GM21619 (cell line): Measurements from ENCODE around the gene CFAP46.
"Not testable (repeated sequence)": the region's sequence is repeated elsewhere in the genome, so short reads cannot be mapped to it uniquely, and the experiment has no call there.

Source experiments
- ATAC-seq: cut with Tn5 transposase; IDR thresholded peaks from one replicate; pipeline ENCODE4 v1.9.1; 2021; ENCODE audit not compliant: unreplicated experiment

CFAP46 gene

DNA sequence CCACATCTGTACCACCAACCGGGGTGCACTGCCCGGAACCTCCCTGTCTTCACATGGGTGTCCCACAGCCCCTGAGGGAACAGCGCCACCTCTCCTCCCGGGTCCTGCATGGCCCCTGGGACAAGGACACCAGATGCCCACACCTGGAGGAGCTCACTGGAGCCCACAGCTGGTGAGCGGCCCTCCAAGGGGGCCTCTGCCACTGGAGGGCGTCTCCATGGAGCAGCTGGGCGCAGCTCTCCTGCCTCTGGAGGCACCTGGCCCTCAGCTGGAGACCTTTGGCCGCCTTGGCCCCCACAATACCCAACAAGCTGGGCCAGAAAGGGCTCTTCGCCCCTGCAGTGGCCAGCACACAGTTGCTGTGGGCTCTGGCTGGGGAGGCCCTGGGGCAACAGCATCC lies 149.2 kb downstream of the CFAP46 start:
- ATAC-seq: no peak

GRCh38 chr10:132792796-132793195 lies 149.6 kb downstream of the CFAP46 start:
- no peak for ATAC-seq

DNA sequence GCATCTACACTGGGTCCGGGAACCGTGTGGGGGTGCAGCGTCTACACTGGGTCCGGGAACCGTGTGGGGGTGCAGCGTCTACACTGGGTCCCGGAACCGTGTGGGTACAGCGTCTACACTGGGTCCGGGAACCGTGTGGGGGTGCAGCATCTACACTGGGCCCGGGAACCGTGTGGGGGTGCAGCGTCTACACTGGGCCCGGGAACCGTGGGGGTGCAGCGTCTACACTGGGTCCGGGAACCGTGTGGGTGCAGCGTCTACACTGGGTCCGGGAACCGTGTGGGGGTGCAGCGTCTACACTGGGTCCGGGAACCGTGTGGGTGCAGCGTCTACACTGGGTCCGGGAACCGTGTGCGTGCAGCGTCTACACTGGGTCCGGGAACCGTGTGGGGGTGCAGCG lies 150.3 kb downstream of the CFAP46 start:
- ATAC-seq: not testable (repeated sequence)

DNA sequence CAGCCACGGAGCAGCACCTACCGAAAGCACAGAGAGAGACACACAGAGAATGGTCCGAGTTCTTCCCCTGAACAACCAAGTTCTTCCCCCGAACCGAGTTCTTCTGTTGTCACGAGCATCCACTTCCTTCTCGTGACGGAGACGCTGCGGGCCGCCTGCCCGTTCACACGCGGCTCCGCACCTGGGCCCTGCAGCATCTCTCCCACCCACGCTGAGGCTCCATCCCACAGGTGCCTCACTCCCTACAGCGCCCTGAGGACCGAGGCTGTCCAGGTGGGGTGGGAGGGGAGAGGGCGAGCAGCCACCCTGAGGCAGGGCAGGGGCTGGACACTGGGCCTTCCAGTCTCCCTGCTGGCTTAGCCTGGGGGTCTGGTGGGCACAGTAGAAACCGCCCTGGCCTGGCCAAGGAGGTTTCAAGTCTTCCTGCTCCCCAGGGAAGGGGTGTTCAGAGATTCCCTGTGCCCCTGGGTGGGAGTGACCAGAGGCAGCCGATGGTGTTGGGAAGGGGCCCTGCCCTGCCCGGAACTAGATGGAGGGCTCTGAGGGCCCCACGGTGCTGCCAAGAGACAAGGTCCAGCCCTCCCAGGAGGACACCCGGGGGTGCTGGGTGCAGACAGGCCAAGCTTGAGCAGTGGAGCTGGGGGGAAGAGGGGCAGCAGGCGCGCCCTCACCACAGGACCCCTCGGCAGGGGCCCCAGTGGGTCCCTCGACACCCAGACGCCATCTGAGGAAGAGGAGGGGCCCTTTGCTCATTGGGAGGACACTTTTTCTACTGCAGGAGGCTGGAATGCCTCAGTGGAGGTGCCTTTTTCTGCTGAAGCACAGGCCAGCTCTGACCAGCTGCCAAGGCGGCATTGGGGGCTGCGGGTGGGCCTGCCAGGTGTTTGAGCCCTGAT lies 151.2 kb downstream of the CFAP46 start:
- ATAC-seq: no peak

- no peak for ATAC-seq
Measured at GRCh38 chr10:132790470-132790869, 151.9 kb downstream of the CFAP46 start.

DNA sequence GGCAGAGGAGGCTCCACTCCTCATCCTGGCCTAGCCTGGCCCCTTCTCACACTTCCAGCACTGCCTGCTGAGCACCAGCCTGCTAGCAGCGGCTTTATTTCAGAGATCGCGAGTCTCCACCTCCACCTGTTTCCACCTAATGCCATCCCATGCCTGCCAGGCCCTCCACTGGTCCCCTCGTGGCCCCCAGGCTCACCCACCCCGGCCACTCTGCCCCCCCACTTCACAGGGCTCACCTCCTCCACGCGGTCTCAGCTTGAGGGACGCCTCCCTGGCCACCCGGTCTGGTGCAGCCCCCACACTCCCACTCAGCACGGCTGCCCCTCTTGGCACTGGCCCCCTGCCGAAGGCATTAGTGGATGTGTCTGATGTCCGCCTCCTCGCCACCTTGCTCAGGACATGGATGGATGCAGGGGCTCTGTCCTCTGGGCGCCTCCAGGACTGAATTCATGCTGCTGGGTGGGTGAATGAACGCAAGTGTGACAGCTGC lies 152.7 kb downstream of the CFAP46 start:
- no peak for ATAC-seq

DNA sequence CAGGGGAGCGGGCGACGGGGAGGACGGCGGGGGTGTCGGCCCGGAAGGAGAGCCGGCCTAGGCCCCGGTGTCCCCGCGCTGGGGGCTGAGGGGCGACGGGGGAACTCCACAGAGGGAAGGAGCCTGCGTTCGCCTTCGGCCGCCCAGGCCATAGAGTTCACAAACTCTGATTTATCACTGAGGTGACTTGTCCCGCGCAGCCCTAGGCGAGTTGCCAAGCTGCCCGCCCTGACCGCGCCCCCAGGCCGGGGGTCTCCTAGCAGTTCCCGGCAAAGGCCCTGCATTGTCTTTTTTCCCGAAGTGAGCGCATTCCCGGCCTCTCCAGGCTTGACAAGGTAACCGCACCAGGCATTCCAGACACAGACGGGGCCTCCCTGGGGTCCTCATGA lies 153.5 kb downstream of the CFAP46 start:
- ATAC-seq: no peak

DNA sequence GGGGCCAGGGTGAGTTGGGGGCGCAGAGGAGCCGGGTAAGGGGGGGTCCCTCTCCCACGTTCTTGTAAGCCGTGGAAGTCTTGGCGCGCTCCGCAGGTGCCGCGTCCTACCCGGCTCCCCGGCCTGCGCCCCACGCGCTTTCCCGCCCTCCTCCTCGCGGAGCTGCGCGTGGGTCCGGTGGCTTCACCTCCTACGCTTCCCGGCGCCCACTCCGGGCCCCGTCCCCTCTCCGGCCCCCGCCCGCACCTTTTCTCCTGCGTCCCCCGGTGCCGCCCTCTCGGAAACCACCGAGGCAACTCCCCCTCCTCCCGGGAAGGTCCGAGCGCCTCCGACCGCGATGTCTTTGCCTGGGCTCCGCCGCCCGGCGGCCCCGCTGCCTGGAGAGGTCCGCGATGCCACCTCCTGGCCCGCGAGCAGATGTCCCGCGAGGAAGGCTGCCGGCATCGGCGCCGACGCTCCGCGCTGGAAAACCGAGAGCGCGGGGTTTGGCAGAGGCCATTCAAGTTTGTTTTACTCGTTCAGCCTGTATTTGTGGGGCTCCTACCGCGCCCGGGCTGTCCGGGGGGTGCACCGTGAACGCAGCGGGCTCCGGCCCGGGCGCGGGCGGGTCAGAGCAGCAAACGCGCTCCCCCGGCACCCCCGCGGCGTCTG lies 154.1 kb downstream of the CFAP46 start:
- no peak for ATAC-seq

GRCh38 chr10:132787495-132788179 lies 154.7 kb downstream of the CFAP46 start:
- ATAC-seq: no peak

DNA sequence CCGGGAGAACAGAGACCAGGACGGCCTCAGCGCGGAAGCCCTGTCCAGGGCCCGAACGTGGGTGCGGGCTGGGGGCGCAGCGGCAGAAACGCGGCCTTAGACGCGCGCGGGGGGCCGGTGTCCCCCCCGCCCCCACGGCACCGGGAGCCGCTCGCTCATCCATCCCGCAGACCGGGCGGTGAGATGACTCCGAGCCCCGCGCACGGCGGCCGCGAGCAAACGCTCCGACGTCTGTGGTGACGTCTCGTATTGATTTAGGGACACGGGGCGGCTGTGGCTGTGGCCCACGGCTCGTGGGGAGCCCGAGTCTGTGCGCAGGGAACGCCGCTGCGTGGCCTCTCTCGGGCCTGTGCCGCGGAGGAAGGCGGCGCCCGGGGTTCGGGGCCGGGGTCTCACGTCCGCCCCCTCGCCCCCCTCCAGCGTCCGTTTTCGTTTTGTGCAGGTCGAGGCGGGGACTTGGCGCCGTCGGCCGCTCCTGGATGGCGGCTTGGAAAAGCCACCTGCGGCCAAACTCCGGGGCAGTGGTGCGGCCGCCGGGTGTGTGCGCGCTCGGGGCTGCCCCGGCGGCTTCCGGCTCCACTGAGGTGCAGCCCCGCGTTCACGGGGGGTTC lies 155.4 kb downstream of the CFAP46 start:
- no peak for ATAC-seq

DNA sequence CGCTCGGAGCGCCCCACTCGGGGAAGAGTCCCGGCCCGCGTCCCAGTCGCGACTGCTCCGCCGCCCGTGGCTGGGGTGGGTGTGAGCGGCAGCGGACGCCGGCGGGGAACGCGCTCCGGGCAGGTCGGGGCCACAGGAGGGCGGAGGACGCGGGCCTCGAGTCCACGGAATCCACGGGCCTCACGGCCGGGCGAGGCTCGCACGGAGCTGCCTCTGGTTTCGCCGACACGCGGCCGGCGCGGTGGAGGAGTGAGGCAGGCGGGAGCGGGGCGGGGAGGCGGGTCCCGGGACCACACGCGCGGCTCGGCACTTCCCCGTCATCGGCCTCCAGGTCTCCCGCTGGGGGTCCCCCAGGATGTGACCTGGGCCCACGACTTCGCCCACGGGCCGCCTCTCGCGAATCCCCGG lies 155.9 kb downstream of the CFAP46 start:
- no peak for ATAC-seq

DNA sequence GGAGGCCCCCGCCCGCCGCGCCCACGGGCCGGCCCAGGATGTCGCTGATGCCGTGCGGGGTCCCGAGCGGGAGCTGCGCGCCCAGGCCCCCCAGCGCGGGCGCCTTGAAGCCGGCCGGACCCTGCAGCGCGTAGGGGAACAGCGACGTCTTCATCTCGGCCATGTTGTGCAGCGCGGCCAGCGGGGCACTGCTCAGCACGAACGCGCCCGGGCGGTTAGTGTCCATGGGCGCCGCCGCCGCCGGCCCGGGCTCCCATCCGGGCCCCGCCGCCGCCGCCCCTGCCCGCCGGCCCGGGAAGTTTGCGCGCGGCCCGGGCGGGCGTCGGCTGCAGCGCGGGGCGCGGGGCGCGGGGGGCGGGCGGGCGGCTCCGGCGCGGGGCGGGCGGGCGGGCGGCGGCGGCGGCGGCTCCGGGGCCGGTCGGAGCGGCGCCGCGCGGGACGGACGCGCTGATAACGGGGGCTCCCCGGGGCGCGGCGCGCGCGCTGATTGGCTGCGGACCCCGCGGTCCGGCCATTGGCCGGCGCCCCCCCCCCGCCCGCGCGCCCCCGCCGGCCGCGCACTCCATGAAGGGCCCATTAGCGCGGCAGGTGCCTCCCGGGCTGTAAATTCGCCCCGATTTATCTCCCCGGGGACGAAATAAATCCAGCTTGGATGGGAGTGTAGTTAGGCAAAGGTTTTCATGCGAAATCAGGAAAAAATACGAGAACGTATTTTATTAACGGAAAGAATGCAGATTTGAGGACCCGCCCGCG lies 156.5 kb downstream of the CFAP46 start, which contains the start of gene NKX6-2:
TSS of gene NKX6-2 (minus strand) at position 425 of the 753 bp plus-strand sequence. CDS start at position 226, 199 bp downstream.
- ATAC-seq: no peak

DNA sequence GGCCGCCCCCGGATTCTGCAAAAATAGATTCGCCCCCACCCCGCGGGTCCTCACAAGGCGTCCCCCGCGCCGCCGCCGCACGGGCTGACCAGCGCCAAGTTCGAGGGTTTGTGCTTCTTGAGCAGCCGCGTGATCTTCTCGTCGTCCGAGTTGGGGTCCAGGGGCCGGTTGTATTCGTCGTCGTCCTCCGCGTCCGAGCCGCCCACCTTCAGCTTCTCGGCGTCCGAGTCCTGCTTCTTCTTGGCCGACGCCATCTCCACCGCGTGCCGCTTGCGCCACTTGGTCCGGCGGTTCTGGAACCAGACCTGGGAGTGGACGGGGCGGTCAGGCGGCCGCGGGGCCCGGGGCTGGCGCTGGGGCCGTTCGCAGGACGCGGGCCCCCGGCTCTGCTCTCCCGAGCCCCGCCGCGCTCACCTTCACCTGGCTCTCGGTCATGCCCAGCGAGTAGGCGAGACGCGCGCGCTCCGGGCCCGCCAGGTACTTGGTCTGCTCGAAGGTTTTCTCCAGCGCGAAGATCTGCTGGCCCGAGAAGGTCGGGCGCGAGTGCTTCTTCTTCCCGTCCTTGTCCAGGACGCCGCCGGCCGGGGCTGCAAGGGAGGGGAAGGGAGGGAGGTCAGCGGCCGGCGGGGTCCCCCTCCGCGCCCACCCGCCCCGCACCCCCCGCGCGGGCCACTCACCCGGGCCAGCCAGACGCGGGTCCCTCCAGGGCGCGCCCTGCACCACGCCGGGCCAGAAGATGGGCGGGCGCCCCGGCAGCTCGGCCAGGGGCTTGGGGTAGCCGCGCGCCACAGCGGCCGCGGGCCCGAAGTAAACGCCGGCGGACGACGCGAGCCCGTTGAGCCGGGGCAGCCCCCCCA lies 157.3 kb downstream of the CFAP46 start:
- ATAC-seq: no peak

GRCh38 chr10:132783940-132784865 lies 158.2 kb downstream of the CFAP46 start:
- no peak for ATAC-seq

GRCh38 chr10:132783165-132783939 lies 159.0 kb downstream of the CFAP46 start:
- no peak for ATAC-seq

DNA sequence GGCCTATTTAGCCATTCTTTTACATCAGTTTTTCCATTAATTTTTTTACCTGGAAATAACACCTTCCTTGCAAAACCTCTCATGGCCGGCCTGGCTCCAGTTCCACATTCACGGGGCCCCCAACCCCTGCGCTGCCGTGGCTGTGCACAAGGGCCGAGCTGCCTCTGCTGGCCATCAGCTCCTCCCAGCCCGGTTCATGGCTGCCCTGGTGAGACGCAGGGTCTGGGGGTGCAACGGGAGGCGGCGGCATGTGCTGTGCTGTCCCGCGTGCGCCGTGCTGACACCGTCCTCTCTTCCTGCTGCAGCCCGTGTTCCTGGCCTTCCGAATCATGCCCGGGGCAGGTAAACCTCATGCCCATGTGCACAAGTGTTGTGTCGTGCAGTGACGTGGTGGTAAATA lies 160.8 kb downstream of the CFAP46 start:
- ATAC-seq: no peak

DNA sequence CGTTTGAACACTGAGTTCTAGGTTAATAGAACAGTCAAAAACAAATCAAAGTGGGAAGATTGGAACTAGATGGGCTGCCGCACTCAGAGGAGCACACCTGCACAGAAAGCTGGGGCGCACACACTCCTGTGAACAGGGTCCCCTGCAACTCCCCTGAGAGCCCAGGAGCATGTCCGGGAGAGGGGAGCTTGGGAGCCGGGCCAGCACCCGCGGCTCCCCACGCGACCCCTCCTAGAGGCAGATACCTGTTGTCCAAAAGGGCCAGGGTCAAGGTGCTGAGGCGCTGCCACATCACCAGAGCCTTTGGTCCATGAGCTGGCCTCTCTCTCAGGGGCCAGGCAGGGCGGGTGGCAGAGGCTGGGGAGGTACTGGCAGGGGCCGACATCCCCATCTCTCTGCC lies 162.0 kb downstream of the CFAP46 start:
- no peak for ATAC-seq
